ENCODE results near the gene POLR2I.

The POLR2I gene

DNA sequence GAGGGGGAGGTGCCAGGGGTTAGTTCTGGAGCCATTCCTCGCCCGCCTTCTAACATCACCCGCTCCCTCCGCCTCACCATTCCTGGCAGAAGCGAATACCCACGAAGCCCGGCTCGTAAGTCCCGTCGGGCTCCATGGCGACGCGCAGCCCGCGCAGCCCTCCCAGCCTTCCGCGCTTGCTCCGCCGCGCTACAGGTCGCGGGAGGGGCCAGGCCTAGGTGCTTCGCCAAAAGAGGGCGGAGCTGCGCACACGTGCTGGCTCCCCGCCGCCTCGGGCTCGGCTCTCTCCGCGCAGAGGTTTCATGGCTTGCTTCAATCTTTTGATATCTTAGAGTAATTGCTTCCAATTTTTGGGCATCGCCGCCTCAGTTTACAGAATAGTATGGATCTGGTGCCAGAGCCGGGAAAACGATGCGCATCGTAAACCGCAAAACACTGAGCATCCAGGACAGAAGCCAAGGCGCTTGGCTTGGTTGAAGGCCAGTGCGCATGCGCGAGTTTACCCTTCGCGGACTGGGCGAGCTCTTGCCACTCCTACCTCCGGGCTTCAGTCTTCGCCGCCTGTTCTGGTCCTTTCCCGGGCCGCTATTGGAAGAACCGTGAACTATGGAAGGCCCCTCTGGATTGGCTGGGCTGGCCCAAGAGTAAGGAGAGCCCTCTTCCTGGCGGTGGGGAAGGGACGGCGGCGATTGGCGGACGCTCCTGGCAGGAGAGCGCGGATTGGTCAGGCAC is at the start of gene POLR2I:
Gene POLR2I (minus strand): TSS at position 155 of the 732 bp plus-strand sequence. CDS start 19 bp downstream, at position 136.
- in situ Hi-C loops (cut with MboI; ENCODE audit: low sequenced_read_pairs), result no loop called here

DNA sequence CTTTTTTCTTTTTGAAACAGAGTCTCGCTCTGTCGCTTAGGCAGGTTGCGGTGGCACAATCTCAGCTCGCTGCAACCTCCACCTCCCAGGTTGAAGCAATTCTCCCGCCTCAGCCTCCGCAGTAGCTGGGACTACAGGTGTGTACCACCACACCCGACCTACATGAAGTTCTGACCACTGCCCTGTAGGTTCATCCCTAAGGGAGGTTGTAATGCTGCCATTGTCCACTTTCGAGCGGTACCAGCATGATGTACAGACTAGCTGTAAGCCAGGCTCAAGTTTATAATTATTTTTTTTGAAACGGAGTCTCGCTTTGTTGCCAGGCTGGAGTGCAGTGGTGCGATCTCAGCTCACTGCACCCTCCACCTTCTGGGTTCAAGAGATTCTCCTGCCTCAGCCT is 49.1 kb upstream of the POLR2I start:
- in situ Hi-C loops (cut with MboI; ENCODE audit: low sequenced_read_pairs), result no loop called here

DNA sequence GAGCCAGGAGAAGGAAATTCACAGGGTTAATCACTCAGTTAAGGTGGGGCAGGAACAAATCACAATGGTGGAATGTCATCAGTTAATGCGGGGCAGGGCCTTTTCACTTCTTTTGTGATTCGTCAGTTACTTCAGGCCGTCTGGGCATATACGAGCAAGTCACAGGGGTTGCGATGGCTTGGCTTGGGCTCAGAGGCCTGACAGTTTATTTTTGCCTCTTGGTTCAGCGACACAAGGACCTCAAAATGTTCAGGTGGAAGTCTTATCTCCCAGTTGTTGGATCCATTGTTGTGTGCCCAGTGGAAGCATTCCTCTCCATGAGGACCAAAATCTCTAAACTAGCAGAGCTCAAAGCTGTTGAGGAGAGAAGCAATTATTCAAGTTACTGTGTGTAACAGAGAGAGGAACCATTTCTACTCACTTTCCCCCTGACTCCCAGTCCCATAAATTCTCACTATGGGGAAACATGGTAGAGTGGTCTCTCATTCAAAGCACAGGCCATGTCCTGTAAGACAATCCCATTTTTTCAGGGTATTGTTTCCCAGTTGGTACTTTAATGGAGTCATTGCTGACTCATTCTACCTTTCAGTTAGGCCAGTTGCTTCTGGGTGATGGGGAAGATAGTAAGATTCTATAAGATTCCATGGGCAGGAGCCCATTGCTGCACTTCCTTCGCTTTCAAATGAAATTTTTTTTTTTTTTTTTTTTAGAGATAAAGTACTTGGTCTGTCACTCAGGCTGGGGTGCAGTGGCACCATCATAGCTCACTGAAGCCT is 46.3 kb upstream of the POLR2I start:
- in situ Hi-C loops (cut with MboI; ENCODE audit: low sequenced_read_pairs), result no loop called here

DNA sequence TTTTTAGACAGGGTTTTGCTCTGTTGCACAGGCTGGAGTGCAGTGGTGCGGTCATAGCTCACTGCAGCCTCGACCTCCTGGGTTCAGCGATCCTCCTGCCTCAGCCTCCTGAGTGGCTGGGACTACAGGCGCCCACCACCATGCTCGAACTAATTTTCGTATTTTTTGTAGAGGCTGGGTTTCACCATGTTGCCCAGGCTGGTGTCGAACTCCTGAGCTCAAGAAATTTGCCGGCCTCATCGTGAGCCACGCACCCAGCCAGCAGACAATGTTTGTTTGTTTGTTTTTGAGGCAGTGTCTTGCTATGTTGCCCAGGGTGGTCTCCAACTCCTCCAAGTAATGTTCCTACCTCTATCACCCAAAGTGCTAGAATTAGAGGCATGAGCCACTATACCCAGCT is 38.5 kb upstream of the POLR2I start:
- in situ Hi-C loops (cut with MboI; ENCODE audit: low sequenced_read_pairs), result no loop called here

DNA sequence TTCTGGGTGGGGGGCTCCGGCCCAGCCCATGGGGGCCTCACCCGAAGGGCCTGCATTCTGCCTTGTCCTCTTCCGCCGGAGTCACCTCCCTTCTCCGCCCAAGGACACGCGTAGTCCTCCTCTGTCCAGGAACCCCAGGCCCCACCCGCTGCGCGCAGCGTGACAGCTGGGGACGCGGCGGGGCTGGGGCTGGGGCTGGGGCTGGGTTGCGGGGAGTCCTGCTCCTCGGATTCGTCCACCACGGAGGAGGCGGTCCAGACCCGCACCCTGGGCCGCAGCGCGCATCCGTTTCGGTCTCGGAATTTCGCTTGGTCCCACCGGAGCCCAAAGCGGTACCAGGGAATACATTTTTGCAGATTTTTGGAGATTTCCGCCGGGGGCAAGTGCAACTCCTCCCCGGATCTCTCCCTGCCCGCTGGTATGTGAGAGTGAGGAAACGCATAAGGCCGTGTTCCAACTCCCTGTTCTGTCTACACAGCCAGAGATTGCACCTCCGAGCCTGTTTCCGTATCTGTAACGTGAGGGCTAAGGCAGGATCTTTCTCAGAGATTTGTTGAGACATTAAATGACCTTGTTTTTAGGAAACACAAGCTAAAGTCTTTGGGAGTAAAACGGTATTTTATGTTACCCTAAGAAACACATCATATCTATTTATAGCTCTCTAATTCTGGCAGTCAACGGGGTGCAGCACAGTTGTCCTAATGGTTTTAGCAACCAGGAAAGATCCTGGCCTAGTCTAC is 37.8 kb upstream of the POLR2I start, which contains the start of gene COX7A1:
Gene COX7A1 (minus strand): TSS at position 96 of the 740 bp plus-strand sequence. CDS start 40 bp downstream, at position 56.
- in situ Hi-C loops (cut with MboI; ENCODE audit: low sequenced_read_pairs), result no loop called here

DNA sequence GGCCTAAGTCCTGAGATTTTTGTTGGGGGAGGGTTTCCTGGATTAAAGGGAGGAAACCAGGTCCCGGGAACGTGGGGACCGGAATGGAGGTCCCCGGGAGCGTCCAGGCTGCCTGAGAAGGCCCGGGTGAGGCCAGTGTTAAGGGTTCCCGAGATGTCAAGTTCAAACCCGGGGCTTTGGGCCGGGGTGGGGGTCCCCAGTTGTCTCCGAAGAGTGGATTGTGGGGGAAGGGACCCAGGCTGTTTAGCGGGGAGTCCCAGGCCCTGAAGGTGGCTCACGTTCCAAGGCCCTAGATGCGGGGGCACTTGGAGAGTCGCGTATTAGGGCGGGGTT is 37.3 kb upstream of the POLR2I start:
- in situ Hi-C loops (cut with MboI; ENCODE audit: low sequenced_read_pairs), result no loop called here

DNA sequence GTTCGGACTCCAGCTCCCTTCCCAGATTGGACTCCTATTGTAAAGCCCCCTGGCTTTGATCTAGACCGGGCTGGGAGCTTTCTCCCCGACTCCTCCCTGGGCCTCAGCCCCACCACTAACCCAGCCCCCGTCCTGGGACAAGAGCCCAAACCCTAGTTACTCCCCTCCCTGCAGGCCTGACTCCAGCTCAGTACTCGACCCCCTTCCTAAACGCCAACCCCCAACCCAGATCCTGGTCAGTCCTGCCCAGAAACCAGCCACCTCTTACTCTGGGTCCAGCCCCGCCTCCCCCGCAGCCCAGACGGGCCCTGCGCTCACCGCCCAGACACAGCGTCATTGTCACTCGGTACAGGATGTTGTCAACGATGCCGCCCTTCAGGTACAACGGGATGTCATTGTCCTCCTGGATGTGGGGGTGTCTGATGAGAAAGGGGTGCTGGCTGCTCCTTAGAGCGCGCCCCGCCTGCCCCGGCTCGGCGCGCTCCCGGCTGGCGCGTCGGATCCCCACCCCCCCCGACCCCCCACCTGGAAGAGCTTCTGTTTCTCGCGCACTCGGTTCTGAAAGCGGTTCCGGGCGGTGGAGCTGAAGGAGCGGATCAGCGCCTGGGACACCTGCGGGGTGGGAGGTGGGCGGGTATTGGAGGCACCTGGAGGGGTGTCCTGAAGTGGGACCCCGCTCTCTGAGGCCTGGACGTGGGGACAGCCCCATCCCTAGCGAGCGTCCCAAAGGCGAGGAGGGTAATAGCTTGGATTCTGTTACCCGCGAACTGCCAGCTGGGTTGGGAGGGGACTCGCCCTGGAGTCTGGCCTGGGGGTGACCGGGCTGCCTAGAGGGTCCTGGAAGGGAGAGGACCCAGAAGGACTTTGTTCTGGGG is 36.7 kb upstream of the POLR2I start:
- in situ Hi-C loops (cut with MboI; ENCODE audit: low sequenced_read_pairs), result no loop called here

DNA sequence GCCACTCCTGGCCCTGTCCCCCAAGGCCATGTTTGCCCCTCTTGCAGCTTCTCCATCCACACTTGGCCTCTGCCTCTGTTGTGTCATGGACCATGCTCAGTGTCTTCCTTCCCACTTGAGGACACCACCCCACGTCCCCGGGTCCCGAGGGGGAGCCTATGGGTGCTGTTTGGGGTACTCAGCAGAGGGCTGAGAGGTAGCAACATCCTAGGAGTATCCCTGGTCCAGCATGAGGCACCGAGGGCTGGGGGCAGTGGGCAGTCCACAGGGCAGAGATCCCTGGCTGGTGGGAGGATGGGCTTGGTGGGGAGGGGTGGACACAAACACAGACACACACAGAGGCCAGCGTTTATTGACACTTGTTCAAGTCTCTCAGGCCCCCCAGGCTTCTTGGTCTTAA is 35.9 kb upstream of the POLR2I start:
- in situ Hi-C loops (cut with MboI; ENCODE audit: low sequenced_read_pairs), result no loop called here

DNA sequence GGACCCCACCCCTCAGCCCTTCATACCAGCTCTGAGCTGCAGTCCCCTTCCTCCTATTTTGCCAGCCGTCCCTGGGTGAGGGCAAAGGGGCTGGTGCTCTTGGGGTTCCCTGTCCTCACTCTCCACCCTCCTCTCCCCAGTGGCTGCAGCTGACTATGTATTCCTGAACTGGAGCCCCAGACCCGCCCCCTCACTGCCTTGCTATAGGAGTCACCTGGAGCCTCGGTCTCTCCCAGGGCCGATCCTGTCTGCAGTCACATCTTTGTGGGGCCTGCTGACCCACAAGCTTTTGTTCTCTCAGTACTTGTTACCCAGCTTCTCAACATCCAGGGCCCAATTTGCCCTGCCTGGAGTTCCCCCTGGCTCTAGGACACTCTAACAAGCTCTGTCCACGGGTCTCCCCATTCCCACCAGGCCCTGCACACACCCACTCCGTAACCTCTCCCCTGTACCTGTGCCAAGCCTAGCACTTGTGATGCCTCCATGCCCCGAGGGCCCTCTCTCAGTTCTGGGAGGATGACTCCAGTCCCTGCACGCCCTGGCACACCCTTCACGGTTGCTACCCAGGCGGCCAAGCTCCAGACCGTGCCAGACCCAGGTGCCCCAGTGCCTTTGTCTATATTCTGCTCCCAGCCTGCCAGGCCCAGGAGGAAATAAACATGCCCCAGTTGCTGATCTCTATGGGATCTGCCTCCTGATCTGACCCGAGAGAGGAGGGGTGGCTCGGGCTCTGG is 35.2 kb upstream of the POLR2I start:
- in situ Hi-C loops (cut with MboI; ENCODE audit: low sequenced_read_pairs), result no loop called here

DNA sequence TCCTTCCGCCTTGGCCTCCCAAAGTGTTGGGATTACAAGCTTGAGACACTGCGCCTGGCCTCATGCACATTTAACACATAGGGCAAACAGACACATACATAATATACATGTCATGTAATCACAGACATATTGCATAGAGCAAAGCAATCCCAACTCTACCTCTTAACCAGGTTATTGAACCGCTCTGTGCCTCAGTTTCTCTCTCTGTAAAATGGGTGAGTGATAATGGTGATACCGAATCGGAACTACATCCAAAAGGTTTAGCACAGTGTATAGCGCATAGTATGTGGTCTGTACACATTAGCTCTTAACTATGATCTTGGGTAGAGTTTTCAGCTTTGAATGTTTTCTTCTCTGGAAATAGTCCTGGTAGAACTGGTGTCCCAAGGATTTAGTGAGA is 29.9 kb upstream of the POLR2I start:
- in situ Hi-C loops (cut with MboI; ENCODE audit: low sequenced_read_pairs), result no loop called here

DNA sequence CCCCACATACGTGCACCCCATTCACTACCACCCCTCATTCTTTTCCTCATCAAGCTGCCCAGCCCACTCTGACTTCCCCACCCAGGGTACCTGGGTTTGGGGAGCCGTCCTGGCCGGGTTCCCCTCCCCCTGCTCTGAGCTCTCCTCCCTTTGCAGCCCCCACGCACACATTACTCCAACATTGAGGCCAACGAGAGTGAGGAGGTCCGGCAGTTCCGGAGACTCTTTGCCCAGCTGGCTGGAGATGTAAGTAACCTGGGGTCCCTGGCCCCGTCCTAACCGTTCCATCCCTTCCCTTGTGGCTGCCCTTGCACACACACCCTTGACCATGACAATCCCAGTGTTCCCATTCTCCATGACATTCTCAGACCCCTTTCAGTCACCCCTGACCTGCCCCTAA is 27.8 kb upstream of the POLR2I start:
- in situ Hi-C loops (cut with MboI; ENCODE audit: low sequenced_read_pairs), result no loop called here

DNA sequence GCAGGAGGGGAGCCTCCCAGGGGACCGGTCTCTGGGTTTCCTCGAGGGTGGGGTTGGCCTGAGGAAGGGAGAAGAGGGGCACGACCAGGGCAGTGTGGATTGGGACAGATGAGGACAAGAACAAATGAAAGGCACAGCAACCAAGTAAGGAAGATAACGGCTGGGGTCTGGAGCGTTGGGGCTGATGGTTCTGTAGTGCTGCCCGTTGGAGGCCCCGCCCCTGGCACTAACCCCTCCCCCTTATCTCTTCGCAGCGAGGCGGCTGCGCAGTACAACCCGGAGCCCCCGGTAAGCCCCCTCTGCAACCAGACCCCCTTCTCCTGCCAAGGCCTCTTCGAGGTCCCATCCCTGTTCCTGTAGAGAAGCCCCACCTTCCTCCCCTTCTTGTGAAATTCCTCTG is 27.4 kb upstream of the POLR2I start:
- in situ Hi-C loops (cut with MboI; ENCODE audit: low sequenced_read_pairs), result no loop called here

DNA sequence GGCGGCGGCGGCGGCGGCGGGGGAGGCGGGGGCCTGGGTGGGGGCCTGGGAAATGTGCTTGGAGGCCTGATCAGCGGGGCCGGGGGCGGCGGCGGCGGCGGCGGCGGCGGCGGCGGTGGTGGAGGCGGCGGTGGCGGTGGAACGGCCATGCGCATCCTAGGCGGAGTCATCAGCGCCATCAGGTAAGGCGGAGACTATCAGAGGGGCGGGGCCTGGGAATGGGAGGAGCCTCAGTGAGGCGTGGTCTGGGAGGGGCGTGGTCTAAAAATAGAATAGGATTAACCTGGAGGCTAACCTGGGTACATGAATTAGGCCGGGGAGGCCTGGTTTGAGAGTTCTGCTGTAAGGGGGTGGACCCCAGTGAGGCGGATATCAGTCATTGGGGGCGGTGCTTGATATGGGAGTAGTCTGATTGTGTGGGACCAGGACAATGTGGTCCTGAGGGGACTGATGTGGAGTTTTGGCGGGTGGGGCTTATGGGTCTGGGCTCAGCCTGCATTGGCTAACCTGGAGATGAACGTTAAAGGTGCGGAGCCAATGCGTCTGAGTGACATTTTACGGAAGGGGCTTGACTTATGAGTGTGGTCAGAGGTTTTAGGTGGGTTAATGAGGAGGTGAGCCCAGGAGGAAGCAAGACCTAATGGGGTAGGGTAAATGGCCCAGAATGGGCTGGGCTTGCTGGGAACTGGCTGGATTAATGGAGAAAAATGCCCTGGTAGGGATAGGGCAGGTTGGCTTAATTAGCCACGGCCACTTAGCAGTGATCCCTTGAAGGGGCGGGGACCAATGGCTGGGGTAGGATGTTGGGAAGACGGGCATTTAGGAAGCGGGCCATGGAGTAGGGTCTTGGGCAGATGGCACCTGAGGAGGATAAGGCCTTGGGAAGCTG is 26.6 kb upstream of the POLR2I start:
- in situ Hi-C loops (cut with MboI; ENCODE audit: low sequenced_read_pairs), result no loop called here

DNA sequence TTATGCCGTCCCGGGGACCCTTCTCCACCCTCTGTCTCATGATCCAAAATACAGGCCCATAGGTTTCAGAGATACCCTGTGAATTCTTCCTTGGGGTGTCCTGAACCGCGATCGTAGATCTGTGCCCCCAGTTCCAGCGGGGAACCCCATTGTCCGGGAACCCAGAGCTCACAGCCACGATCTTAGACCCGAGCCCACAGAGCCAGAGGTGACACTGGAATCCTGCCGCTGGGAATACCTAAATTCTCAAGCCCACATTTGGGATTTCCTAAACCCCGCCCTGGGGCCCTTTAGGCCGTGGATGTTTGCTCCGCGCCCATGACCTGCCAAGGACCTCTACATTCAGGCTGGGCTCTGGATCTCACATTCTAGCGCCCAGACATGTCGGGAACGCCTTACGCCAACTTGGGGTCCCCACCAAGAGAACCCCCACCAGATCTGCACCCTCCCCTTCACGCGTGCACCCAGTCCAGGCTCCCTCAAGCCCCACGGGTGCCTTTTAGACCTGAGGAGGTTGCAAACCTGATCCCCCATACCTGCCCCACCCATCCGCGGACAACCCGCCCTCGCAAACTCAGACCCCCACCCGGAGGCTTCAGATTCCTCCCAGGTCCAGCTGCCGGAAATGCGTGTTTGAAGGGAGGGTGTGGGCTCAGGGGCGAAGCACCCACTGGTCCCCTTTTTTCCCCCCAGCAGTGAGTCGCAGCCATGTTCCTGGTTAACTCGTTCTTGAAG is 25.8 kb upstream of the POLR2I start:
- in situ Hi-C loops (cut with MboI; ENCODE audit: low sequenced_read_pairs), result no loop called here

DNA sequence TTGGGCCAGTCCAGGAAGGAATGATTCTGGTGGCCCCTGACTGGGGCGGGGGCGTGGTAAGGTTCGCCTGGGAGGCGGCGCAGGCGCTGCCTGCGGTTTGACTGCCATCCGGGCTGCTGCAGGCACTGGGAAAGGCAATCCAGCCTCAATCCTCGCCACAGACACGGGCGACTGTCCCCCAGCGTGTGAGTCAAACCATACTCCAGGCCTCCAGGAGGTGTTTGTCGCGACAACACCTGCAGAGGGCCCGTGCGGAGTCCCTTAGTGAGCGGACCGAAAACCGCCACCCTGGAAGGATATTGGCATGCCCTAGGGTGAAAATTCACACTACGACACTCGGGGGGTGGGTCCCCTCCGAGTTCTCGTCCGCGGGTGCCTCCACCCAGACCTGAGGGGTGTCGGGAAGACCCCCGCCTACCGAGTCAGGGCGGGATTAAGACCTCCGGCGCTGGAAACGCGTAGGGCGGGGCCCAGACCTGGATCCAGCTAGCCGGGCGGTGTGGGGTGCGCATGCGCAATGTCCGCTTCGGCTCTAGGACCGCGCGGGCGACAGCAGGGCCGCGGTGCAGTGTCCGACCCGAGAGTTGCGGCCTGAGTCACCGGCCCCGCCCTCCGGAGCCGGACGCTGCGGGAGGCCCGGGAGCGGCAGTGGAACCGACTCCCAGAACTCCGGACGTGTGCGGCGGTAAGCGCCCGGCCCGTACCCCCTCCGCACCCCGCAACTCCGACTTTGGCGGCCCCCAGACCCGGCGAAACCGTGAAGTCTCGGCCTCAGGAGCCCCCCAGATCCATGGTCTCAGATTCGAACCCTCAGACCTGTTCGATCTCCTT is 25.0 kb upstream of the POLR2I start, which contains the start of gene CAPNS1:
Gene CAPNS1 (plus strand): TSS at position 594 of the 831 bp plus-strand sequence. CDS start 946 bp downstream, outside the sequence.
- in situ Hi-C loops (cut with MboI; ENCODE audit: low sequenced_read_pairs), result no loop called here

DNA sequence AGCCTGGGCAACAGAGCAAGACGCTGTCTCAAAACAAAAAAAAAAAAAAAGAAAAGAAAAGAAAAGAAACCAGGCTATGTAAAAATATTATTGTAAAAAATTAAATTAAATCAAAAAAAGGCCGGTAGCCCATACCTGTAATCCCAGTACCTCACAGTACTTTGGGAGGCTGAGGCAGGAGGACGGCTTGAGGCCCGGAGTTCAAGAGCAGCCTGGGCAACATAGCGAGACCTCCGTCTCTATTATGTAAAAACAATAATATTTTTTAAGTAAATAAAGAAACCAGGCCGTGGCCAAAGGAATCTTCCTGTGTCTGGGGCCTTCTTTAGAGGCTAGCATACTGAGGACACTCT is 24.4 kb upstream of the POLR2I start:
- in situ Hi-C loops (cut with MboI; ENCODE audit: low sequenced_read_pairs), result no loop called here

DNA sequence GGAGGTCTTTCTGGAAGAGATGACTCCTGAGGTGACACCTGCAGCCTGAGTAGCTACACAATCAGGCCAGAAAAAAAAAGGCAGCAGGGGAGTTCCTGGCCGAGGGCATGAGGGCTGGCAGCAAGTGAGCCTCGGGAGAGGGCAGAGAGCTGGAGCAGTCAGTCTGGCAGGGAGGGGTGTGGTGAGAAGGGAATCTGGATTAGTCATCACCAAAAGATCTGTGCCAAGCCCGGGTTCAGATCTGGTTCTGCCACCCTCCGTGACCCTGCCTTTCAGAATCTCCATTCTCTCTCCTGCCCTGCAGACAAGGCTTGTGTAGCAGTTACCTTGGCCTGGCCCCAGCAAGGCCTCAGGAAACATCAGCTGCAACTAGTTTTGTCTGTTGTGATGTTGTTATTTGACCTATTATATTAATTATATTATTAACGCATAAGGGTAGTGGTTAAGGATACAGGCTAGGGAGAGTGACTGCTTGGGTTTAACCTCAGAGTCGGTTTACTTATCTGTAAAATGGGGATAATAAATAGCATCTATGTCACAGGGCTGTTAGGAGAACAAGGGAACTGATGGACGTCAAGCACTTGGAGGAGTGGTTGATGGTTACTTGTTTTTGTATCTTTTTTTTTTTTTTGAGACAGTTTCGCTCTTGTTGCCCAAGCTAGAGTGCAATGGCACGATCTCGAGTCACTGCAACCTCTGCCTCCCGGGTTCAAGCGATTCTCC is 22.4 kb upstream of the POLR2I start:
- in situ Hi-C loops (cut with MboI; ENCODE audit: low sequenced_read_pairs), result no loop called here
